Retinal pigment epithelial cell (primary cell): ENCODE results near the gene HMBS.
"Not testable (repeated sequence)": the region's sequence is repeated elsewhere in the genome, so short reads cannot be mapped to it uniquely, and the experiment has no call there.

Experiments
- DNase-seq: peaks from one replicate; pipeline ENCODE4 v3.0.0-alpha.2; 2010; ENCODE audit warnings: low read depth
- H3K4me3 ChIP-seq: 2 replicates; pipeline ENCODE4 v1.5.1; 2011; ENCODE audit warnings: mild to moderate bottlenecking, low read length, control low read depth, moderate library complexity
- CTCF ChIP-seq: conservative IDR thresholded peaks from 2 replicates; pipeline ENCODE4 v1.5.1; 2011; ENCODE audit warnings: low read depth, low read length, control low read depth, inconsistent platforms

The HMBS gene

DNA sequence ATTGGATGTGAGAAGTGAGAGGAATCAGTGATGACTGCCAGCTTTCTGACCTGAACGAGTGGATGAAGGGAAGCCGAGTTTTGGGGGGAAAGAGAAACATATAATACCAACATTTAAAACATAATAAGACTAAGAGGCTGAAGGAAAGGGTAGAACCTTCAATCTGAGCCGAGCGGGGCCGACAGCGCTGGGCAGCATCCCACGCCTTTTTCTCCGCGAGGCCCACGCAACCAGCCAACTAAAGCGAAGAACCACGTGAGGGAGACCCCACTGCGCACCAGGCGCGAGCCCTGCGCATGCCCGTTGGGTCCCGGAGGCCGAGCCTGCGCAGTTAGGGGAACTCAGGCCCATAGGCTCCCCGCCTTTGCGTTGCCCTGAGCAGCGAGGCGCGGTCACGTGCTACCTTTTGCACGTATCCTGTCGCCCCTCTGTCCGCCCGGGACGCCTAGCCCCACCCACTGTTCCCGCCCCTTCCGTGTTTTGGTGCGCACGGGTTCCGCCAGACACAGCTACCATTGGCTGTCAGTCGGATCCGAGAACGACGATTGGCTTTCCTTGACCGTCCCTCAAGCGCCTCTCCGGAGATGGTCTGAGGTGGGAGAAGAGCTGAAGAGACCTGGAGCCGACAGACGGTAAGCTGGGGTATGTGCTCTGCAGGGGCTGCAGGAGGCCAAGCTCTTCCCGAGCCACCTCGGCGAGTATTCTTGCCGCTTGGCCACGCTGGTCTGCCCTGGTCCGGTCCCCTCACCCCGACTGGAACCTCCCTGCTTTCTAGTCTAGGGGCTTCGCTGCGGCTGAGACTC is 36.5 kb downstream of the HMBS start, which contains the start of gene HINFP:
Gene HINFP (plus strand): TSS at position 573 of the 803 bp plus-strand sequence. CDS start 5,365 bp downstream, outside the sequence.
- H3K4me3 ChIP-seq = peak within 1 kb of the TSS; percentile 88
- DNase-seq = peak; percentile 98
- no peak for TF ChIP-seq CTCF

DNA sequence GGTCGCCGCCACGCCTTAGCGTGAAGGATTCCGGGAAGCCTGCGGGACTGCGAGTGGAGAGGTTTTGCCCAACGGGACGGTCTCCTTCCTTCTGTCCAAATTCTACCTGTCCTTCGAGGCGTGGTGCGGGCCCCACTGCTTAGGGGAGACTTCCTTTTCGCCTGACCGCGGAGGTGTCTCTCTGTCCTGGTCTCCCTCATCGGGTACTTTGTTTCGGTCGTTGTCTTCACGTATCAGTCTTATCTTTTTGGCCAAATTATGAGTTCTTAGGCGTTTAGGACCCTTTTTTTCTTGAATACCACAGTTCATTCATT is 37.1 kb downstream of the HMBS start:
- peak overlapping the region; percentile 88 for H3K4me3 ChIP-seq
- DNase-seq = no peak
- TF ChIP-seq CTCF = no peak

GRCh38 chr11:119125821-119126220 is 41.1 kb downstream of the HMBS start:
- DNase-seq = no peak
- no peak overlapping the region for H3K4me3 ChIP-seq
- TF ChIP-seq CTCF = no peak

DNA sequence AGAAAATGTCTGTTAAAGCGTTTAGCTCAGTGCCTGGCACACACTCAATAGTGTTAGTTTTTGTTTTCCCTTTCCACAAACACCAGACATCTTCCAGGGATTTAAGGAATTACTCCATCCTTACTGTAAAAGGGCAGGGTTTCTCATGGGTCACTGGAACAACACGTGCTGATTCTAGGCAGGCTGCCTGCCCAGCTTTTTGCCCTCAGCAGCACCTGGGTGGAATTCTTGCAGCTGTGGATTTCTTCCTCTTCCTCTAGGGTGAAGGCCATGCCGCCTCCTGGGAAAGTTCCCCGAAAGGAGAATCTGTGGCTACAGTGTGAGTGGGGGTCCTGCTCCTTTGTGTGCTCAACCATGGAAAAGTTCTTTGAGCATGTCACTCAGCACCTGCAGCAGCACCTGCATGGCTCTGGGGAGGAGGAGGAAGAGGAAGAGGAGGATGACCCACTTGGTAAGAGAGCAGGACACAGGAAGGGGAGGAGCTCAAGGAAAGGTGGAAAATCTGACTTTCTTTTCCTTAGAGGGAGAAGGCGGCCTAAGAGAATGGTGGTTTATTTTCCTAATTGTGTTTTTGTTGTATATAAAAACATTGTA is 42.1 kb downstream of the HMBS start:
- no peak overlapping the region for H3K4me3 ChIP-seq
- DNase-seq = no peak
- TF ChIP-seq CTCF = no peak

DNA sequence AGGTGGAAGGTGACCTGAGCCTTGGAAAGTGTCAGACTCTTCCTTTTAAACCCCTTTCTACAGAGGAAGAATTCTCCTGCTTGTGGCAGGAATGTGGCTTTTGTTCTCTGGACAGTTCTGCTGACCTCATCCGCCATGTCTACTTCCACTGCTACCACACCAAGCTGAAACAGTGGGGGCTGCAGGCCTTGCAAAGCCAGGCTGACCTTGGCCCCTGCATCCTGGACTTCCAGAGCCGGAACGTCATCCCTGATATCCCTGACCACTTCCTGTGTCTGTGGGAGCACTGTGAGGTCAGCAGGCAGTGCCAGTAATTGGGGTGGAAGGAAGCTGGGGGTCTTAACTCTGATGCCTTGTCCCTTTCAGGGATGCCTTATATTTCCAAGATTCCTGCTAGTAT is 46.0 kb downstream of the HMBS start:
- TF ChIP-seq CTCF = no peak
- no peak for DNase-seq

GRCh38 chr11:119134389-119134978 is 49.8 kb downstream of the HMBS start:
- peak; percentile 79 for TF ChIP-seq CTCF
- no peak for DNase-seq
- H3K4me3 ChIP-seq = no peak overlapping the region

More for the DNA sequence above, 46.0 kb downstream of the HMBS start:
- no peak overlapping the region for H3K4me3 ChIP-seq

DNA sequence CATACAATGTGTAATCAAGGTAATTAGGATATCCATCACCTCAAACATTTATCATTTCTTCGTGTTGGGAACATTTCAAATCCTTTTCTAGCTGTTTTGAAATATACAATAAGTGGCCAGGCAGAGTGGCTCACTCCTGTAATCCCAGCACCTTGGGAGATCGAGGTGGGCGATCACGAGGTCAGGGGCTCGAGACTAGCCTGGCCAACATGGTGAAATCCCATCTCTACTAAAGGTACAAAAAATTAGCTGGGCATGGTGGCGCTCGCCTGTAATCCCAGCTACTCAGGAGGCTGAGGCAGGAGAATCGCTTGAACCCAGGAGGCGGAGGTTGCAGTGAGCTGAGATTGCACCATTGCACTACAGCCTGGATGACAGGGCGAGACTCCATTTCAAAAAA is 54.6 kb downstream of the HMBS start:
- not testable (repeated sequence) for H3K4me3 ChIP-seq, DNase-seq
